NB4 (cell line): Measurements from ENCODE around the gene SNX25.

Experiments used
- DNase-seq: peaks from one replicate; pipeline ENCODE4 v3.0.0; 2010; ENCODE audit warnings: low read depth
- H3K4me3 ChIP-seq: one replicate; pipeline ENCODE4 v1.5.1; 2011; ENCODE audit warnings: mild to moderate bottlenecking, low read depth, low read length, moderate library complexity
- CTCF ChIP-seq: IDR thresholded peaks from one replicate; pipeline ENCODE4 v1.5.1; 2012; ENCODE audit warnings: low read depth, low read length
- MAX ChIP-seq: IDR thresholded peaks from 2 replicates; pipeline ENCODE4 v1.6.1; 2011; ENCODE audit warnings: low read depth, low read length
- MYC ChIP-seq: IDR thresholded peaks from 2 replicates; pipeline ENCODE4 v1.6.1; 2011; ENCODE audit warnings: low read depth, low read length
- POLR2A ChIP-seq: IDR thresholded peaks from 2 replicates; pipeline ENCODE4 v1.6.1; 2011; ENCODE audit warnings: mild to moderate bottlenecking; ENCODE audit not compliant: insufficient read length; ENCODE audit errors: extremely low read depth

SNX25 gene

GRCh38 chr4:185182239-185182638 is 27.2 kb upstream of the SNX25 start:
- DNase-seq = no peak
- H3K4me3 ChIP-seq = no peak overlapping the region
- TF ChIP-seq MAX = no peak
- TF ChIP-seq POLR2A = no peak
- TF ChIP-seq MYC = no peak
- TF ChIP-seq CTCF = no peak

- TF ChIP-seq CTCF = peak; percentile 72
- no peak for TF ChIP-seq POLR2A
- no peak for TF ChIP-seq MYC
- TF ChIP-seq MAX = no peak
- peak; percentile 86 for DNase-seq
- H3K4me3 ChIP-seq = no peak overlapping the region
These were observed 25.6 kb upstream of the SNX25 start for GRCh38 chr4:185183622-185184281.

GRCh38 chr4:185186769-185187168 is 22.6 kb upstream of the SNX25 start:
- H3K4me3 ChIP-seq = no peak overlapping the region
- no peak for DNase-seq
- TF ChIP-seq MAX = no peak
- no peak for TF ChIP-seq MYC
- no peak for TF ChIP-seq CTCF
- TF ChIP-seq POLR2A = no peak

GRCh38 chr4:185189606-185190305 is 19.6 kb upstream of the SNX25 start:
- H3K4me3 ChIP-seq = no peak overlapping the region
- TF ChIP-seq POLR2A = no peak
- TF ChIP-seq MYC = no peak
- no peak for TF ChIP-seq CTCF
- TF ChIP-seq MAX = no peak
- no peak for DNase-seq

- no peak for TF ChIP-seq MYC
- TF ChIP-seq POLR2A = no peak
- no peak for TF ChIP-seq CTCF
- TF ChIP-seq MAX = no peak
- no peak for DNase-seq
- H3K4me3 ChIP-seq = no peak overlapping the region
These were observed 19.0 kb upstream of the SNX25 start for GRCh38 chr4:185190306-185190856.
